Astrocyte of the spinal cord (primary cell): ENCODE data around the gene PTPRN2.
"Not testable (repeated sequence)": the region's sequence is repeated elsewhere in the genome, so short reads cannot be mapped to it uniquely, and the experiment has no call there.

ENCODE experiments used
- DNase-seq: peaks from one replicate; pipeline ENCODE4 v3.0.0; 2011; ENCODE audit warnings: low read depth, low spot score
- H3K4me3 ChIP-seq: 2 replicates; pipeline ENCODE4 v1.5.1; 2011; ENCODE audit warnings: low read depth, mild to moderate bottlenecking, low read length, moderate library complexity
- in situ Hi-C: cut with HindIII; loops from 2 replicates; pipeline ENCODE4 v1.10.0; 2017; ENCODE audit warnings: low sequenced_read_pairs
- TF ChIP-seq, protein P1 (sequence below): IDR thresholded peaks from 2 replicates; pipeline ENCODE4 v1.5.1; 2012; ENCODE audit warnings: low read depth, mild to moderate bottlenecking, low read length, inconsistent platforms

The PTPRN2 gene

DNA sequence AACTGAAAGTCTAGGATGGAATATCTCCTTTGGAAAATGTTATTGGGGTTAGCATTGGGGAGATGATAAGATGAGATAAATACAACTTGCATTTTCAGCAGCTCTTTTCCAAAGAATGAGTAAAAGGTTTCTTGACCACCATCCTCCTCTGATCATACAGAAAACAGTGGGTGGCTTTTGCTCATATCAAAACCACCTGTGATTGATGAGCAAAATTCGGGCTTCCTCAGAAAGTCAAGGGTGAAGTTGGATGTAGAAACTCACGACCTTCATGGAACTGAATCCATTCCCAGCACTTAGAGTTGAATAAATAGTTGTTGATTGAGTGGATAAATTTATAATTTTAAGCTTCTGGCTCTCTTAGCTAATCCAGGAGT lies 1092.5 kb downstream of the PTPRN2 start:
- TF ChIP-seq, protein P1, sequence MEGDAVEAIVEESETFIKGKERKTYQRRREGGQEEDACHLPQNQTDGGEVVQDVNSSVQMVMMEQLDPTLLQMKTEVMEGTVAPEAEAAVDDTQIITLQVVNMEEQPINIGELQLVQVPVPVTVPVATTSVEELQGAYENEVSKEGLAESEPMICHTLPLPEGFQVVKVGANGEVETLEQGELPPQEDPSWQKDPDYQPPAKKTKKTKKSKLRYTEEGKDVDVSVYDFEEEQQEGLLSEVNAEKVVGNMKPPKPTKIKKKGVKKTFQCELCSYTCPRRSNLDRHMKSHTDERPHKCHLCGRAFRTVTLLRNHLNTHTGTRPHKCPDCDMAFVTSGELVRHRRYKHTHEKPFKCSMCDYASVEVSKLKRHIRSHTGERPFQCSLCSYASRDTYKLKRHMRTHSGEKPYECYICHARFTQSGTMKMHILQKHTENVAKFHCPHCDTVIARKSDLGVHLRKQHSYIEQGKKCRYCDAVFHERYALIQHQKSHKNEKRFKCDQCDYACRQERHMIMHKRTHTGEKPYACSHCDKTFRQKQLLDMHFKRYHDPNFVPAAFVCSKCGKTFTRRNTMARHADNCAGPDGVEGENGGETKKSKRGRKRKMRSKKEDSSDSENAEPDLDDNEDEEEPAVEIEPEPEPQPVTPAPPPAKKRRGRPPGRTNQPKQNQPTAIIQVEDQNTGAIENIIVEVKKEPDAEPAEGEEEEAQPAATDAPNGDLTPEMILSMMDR = no peak
- DNase-seq = no peak
- in situ Hi-C loops = loop anchor here (10.0 kb wide), 1 partner anchor 60 kb away; no protein-coding TSS in a partner anchor
- no peak overlapping the region for H3K4me3 ChIP-seq

DNA sequence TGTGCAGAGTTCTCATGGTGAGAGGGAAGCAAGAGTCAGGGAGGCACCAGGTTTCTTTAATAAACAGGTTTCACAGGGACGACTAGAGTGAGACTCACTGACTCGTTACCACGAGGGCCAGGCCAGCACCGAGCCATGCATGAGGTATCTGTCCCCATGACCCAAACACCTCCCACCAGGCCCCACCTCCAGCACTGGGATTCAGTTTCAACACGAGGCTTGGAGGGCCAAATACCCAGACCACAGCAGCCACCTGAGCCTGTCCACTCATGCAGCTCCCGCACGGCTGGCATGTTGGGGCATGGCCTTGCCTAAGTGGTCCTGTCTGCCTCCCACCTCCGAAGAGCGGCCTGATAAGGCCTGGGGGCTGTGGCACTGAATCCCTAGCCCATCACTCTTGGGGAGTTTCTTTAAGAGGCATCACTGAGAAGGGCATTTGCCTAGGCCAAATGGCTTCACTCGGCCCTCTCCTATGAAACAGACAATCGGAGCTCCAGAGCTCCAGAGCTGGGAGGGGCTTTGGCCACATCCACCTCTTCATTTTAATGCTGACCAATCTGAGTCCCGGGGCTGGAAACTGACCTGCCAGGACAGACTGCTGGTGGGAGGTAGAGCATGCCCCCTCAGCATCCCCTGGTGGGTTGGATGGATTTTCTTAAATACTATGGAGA lies 1093.0 kb downstream of the PTPRN2 start:
- TF ChIP-seq, protein P1 = no peak
- no peak overlapping the region for H3K4me3 ChIP-seq
- no peak for DNase-seq
- in situ Hi-C loops = loop anchor here (10.0 kb wide), 1 partner anchor 60 kb away; no protein-coding TSS in a partner anchor

DNA sequence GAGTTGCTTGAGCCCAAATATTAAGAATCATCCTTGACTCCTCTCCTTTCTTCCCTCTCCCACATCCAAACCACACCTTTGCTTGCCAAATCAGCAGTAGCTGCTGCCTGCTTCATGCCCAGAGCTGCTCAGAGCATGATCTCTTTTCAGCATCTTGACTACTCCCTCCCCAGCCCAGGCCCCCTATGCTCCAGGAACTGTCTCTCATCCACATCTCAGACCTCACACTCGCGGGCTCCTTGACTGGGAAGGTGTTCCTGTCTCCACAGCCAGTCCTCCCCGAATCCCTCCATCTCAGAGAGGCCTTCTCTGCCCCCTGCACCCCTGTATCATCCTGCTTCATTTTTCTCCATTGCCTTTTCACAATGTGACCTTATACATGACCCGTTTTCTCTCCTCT lies 1093.8 kb downstream of the PTPRN2 start:
- no peak for DNase-seq
- in situ Hi-C loops = loop anchor here (10.0 kb wide), 1 partner anchor 61 kb away; no protein-coding TSS in a partner anchor
- TF ChIP-seq, protein P1 = no peak
- H3K4me3 ChIP-seq = no peak overlapping the region

DNA sequence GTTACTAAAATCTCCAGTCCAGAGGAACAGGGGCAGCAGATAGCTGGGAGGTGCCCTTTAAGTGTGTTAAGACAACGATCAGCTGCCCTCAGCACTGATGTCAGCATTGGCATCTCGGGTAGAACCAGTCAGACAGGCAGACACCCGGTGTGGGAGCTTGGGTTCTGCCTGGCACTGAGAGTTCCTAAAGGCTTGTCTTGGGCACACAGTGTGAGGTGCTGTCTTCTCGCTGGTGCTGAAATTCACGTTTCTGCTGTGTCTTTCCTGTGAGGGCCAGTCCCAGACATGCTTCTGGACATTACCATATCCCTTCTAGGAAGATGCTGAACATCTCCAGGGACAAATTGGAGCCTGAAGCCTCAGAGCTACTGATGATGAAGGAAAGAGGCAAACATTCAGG lies 1094.6 kb downstream of the PTPRN2 start:
- in situ Hi-C loops = loop anchor here (10.0 kb wide), 1 partner anchor 62 kb away; no protein-coding TSS in a partner anchor
- TF ChIP-seq, protein P1 = no peak
- no peak for DNase-seq
- no peak overlapping the region for H3K4me3 ChIP-seq

DNA sequence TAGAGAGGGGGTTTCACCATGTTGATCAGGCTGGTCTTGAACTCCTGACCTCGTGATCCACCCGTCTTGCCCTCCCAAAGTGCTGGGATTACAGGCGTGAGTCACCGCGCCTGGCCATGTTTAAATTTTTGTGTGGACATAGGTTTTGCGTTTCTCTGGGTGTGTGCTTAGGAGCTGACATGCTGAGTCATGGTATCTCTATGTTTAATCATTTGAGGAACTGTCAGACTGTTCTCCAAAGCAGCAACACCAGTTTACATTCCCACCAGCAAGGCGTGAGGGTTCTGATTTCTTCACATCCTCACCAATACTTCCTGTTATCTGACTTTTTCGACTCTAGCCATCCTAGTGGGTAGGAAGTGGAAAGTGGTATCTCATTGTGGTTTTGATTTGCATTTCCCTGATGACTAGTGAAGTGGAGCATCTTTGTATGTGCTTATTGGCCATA lies 1097.1 kb downstream of the PTPRN2 start:
- TF ChIP-seq, protein P1 = no peak
- no peak overlapping the region for H3K4me3 ChIP-seq
- DNase-seq = peak; percentile 68
- in situ Hi-C loops = loop anchor here (10.0 kb wide), 1 partner anchor 64 kb away; no protein-coding TSS in a partner anchor

DNA sequence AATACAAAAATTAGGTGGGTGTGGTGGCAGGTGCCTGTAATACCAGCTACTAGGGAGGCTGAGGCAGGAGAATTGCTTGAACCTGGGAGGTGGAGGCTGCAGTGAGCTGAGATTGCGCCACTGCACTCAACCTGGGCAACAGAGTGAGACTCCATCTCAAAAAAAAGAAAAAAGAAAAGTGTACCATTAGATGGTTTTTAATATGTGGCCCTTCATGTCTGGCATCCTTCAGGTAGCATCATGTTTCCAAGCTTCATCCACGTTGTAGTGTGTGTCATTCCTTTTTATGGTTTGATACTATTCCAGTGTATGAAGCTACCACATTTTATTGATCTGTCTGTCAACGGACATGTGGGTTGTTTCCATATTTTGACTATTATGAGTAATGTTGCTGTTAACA lies 1097.8 kb downstream of the PTPRN2 start:
- in situ Hi-C loops = loop anchor here (10.0 kb wide), 1 partner anchor 65 kb away; no protein-coding TSS in a partner anchor
- not testable (repeated sequence) for DNase-seq, H3K4me3 ChIP-seq
